OCI-LY1 (cell line): ENCODE results near the gene TMEM171.

Experiments
- EZH2 ChIP-seq: fragments of 200-600 bp; sonication (generic), shearing (Covaris generic); IDR thresholded peaks from 2 replicates; pipeline ENCODE4 v1.8.0; 2017; ENCODE audit warnings: borderline replicate concordance, mixed run types, mild to moderate bottlenecking, antibody characterized with exemption, low read length, moderate library complexity, mixed read lengths
- TF ChIP-seq, protein P1 (sequence below): fragments of 200-600 bp; sonication (generic), shearing (Covaris generic); IDR thresholded peaks from 2 replicates; pipeline ENCODE4 v1.5.1; 2017; ENCODE audit warnings: mild to moderate bottlenecking, antibody characterized with exemption, low read length, moderate library complexity, mixed read lengths

DNA sequence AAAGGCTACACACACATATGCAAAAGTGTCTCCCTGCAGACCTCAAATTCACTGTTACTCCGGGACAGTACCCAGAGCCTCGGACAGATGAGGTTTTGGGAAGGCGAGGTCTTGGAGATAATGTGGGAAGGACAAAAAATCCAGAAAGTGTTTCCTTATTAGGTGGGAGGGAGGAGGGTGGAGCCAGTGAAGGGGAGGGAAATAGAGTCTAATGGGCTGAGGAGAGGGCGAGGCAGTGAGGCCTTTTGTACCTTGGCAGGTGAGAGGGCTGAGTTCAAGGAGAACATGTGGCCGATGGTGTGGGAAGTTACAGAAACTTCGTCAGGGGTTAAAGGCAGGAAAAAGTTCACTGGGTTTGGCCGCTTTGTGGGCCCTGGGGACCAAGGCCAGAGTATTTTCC is 30.5 kb downstream of the TMEM171 start:
- TF ChIP-seq, protein P1, sequence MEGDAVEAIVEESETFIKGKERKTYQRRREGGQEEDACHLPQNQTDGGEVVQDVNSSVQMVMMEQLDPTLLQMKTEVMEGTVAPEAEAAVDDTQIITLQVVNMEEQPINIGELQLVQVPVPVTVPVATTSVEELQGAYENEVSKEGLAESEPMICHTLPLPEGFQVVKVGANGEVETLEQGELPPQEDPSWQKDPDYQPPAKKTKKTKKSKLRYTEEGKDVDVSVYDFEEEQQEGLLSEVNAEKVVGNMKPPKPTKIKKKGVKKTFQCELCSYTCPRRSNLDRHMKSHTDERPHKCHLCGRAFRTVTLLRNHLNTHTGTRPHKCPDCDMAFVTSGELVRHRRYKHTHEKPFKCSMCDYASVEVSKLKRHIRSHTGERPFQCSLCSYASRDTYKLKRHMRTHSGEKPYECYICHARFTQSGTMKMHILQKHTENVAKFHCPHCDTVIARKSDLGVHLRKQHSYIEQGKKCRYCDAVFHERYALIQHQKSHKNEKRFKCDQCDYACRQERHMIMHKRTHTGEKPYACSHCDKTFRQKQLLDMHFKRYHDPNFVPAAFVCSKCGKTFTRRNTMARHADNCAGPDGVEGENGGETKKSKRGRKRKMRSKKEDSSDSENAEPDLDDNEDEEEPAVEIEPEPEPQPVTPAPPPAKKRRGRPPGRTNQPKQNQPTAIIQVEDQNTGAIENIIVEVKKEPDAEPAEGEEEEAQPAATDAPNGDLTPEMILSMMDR = no peak
- no peak for TF ChIP-seq EZH2
